Peyer's patch (tissue), 4 donors: ENCODE results near the gene SLC44A3.

Experiments
- POLR2A ChIP-seq, 2 donors: fragments of 450-650 bp; IDR thresholded peaks; one replicate each; pipeline ENCODE4 v1.5.1; 2017; ENCODE audit warnings: antibody characterized with exemption in 2 of 2, mild to moderate bottlenecking in 2 of 2, moderate library complexity in 2 of 2
- TF ChIP-seq, protein P1 (sequence below), 6 experiments: fragments of 450-650 bp in 4 of 6; fragments of 200-600 bp in 2 of 6; sonication (generic) in 1 of 6; IDR thresholded peaks; one replicate each; pipeline ENCODE4 v1.5.1; 2017 to 2019; ENCODE audit warnings: antibody characterized with exemption in 6 of 6, mild to moderate bottlenecking in 3 of 6, moderate library complexity in 1 of 6

DNA sequence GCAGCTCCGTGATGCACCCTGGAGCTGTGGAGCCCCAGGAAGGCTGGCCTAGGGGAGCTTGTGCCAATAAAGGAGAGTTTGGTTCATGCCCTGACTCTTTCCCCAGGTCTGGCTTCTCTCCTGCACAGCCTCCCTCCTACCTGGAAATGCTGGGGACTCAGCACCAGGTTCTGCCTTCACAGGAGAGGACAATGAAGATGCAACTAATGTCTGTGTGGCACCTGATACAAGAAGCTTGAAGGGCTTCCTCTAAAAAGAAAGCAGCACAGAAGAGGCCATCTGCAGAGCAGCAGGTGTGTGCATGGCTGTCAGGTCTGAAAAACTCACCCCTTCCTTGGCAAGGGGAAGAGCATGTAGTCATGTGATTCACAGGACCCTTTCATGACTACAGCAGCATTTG, 43.7 kb upstream of the SLC44A3 start:
- TF ChIP-seq, protein P1, sequence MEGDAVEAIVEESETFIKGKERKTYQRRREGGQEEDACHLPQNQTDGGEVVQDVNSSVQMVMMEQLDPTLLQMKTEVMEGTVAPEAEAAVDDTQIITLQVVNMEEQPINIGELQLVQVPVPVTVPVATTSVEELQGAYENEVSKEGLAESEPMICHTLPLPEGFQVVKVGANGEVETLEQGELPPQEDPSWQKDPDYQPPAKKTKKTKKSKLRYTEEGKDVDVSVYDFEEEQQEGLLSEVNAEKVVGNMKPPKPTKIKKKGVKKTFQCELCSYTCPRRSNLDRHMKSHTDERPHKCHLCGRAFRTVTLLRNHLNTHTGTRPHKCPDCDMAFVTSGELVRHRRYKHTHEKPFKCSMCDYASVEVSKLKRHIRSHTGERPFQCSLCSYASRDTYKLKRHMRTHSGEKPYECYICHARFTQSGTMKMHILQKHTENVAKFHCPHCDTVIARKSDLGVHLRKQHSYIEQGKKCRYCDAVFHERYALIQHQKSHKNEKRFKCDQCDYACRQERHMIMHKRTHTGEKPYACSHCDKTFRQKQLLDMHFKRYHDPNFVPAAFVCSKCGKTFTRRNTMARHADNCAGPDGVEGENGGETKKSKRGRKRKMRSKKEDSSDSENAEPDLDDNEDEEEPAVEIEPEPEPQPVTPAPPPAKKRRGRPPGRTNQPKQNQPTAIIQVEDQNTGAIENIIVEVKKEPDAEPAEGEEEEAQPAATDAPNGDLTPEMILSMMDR (IDR thresholded peaks at IDR 0.05): no peak
- TF ChIP-seq POLR2A (IDR thresholded peaks at IDR 0.05): no peak
